Activated naive CD4-positive, alpha-beta T cell treated with anti-CD3 and anti-CD28 coated beads, Interleukin-2, amount 10 ng/mL, durations not matched to agents 5 hours and 36 hours (primary cell): Measurements from ENCODE around the gene GNA12. TPM values are rescaled to one million over a fixed set of nuclear protein-coding genes. Genes with fewer than 3 reads are reported as not detected.

Experiments
- total RNA-seq, 2 experiments: library from RNA; stranded (reverse); gene quantifications; one replicate each; pipeline ENCODE4 v1.2.3, GENCODE V29; 2021

Gene GNA12
- 10 to 100 TPM; 17.7 to 17.9 TPM for total RNA-seq

GRCh38 chr7:2844153-2845033 lies at the start of gene GNA12:
Gene GNA12 (minus strand): TSS chr7:2844308. CDS start chr7:2844161, 147 bp downstream.

GRCh38 chr7:2687881-2688318 lies 156.2 kb downstream of the GNA12 start, which contains the start of gene AMZ1:
Gene AMZ1 (plus strand): TSS chr7:2688202. CDS start chr7:2700452, 12,250 bp downstream.

Other genes starting within 250 kb of the GNA12 start
- 10 to 100 TPM; 15.9 to 16.3 TPM for gene TTYH3, start 212.3 kb downstream of the GNA12 start, total RNA-seq
- under 1 TPM; 0.30 to 0.31 TPM for gene AMZ1, start 156.1 kb downstream of the GNA12 start, total RNA-seq
- 100 to 1,000 TPM; 133 to 134 TPM for gene CARD11, start 199.6 kb upstream of the GNA12 start, total RNA-seq